Small intestine (tissue), 4 donors: ENCODE results near the gene HS3ST3B1. TPM values are rescaled to one million over a fixed set of nuclear protein-coding genes. Genes with fewer than 3 reads are reported as not detected.

Source experiments
- polyA plus RNA-seq, 4 donors: library from polyadenylated mRNA; stranded (reverse) in 3 of 4; unstranded in 1 of 4; fragments of 200-250 nt in 3 of 4; fragments of 120-200 nt in 1 of 4; gene quantifications; one replicate each; pipeline versions ENCODE4 v1.2.1 to v1.2.3, GENCODE V29; 2013
- donor health status: healthy with polysubstance abuse.
- donor health status: Bipolar disorder and iron deficiency.
- donor health status: healthy.

Gene HS3ST3B1
- polyA plus RNA-seq, 4 donors: 0.22 to 1.4 (median 0.70) TPM

Other genes starting within 250 kb of the HS3ST3B1 start
- 10 to 100 TPM; 10.8 to 18.1 (median 16.2) TPM for gene COX10, start 231.6 kb upstream of the HS3ST3B1 start, polyA plus RNA-seq
- gene CDRT15, start 64.2 kb upstream of the HS3ST3B1 start, polyA plus RNA-seq: under 1 TPM in 1 of 4 donors, not detected in 3; 0.40 TPM